Osteoblast (primary cell): ENCODE measurements around the gene ADARB1. TPM values are rescaled to one million over a fixed set of nuclear protein-coding genes. Genes with fewer than 3 reads are reported as not detected.

ENCODE experiments used
- DNase-seq: peaks from one replicate; pipeline ENCODE4 v3.0.0; 2011; ENCODE audit warnings: low spot score, mixed read lengths; ENCODE audit not compliant: insufficient read length; ENCODE audit errors: missing footprints
- H2AFZ ChIP-seq: 2 replicates; pipeline ENCODE4 v1.6.0; 2011; ENCODE audit warnings: mild to moderate bottlenecking, low read length
- H3K27ac ChIP-seq: 2 replicates; pipeline ENCODE4 v1.5.1; 2011; ENCODE audit warnings: mild to moderate bottlenecking, low read depth, low read length, moderate library complexity
- H3K27me3 ChIP-seq: 2 replicates; pipeline ENCODE4 v1.6.0; 2012; ENCODE audit warnings: mild to moderate bottlenecking, control low read depth, inconsistent platforms, low read length, moderate library complexity; ENCODE audit not compliant: insufficient read depth
- H3K36me3 ChIP-seq: 2 replicates; pipeline ENCODE4 v1.5.1; 2011; ENCODE audit warnings: mild to moderate bottlenecking, low read length, control low read depth, moderate library complexity; ENCODE audit not compliant: insufficient read depth
- H3K4me1 ChIP-seq: 2 replicates; pipeline ENCODE4 v1.5.1; 2011; ENCODE audit warnings: mild to moderate bottlenecking, low read length, control low read depth, moderate library complexity; ENCODE audit not compliant: insufficient read depth
- H3K4me2 ChIP-seq: 2 replicates; pipeline ENCODE4 v1.6.0; 2011; ENCODE audit warnings: mild to moderate bottlenecking, low read length; ENCODE audit not compliant: insufficient read depth
- H3K4me3 ChIP-seq: fragments of 200-600 bp; sonication (generic); 3 replicates; pipeline ENCODE4 v1.5.1; 2012; ENCODE audit warnings: mild to moderate bottlenecking, low read length, inconsistent platforms; ENCODE audit not compliant: insufficient read depth
- H3K79me2 ChIP-seq: 2 replicates; pipeline ENCODE4 v1.6.0; 2012; ENCODE audit warnings: mild to moderate bottlenecking, low read length, control low read depth, inconsistent platforms; ENCODE audit not compliant: insufficient read depth
- H3K9me3 ChIP-seq: 2 replicates; pipeline ENCODE4 v1.5.1; 2011; ENCODE audit warnings: low read depth, low read length, control low read depth
- H4K20me1 ChIP-seq: 2 replicates; pipeline ENCODE4 v1.6.0; 2012; ENCODE audit warnings: mild to moderate bottlenecking, low read length, control low read depth; ENCODE audit not compliant: insufficient read depth
- total RNA-seq: library from RNA; depleted of rRNA; stranded (reverse); fragments of >200 nt; gene quantifications from 2 replicates; pipeline ENCODE4 v1.2.3, GENCODE V29; 2012
- TF ChIP-seq, protein P1 (sequence below): IDR thresholded peaks from 2 replicates; pipeline ENCODE4 v1.5.1; 2011; ENCODE audit warnings: mild to moderate bottlenecking, low read depth, low read length, moderate library complexity; ENCODE audit errors: extremely low read depth

ADARB1 gene
- total RNA-seq, 1 donor, result 19.5 TPM

DNA sequence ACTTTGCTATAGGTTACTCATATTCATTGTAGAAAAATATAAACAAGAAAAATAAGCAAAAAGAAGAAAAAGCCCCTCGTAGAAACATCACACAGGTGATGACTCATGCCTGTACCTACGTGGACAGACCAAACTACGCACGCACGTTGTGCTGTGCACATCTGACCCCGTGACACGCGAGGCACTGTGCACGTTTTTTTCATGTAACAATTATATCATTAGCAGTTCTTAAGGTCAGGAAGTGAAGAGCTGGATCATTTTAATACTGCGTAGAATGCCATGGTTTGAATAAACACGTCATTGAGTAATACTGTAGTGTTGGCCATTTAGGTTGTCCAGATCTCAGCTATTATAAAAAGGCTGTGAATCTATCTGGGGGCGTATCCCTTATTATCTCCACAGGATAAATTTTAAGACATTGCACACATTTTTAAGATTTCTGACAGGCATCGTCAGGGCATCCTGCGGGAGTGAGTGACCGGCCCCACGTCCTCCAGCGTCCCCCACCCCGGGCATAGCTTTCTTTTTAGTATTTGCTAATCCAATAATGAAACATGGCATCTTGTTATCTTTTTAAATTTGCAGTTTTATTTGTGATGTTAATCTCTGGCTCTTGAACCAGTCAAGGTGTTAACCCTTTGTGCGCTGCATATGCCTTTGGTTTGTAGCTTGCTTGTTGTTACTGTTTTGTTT is 23.4 kb upstream of the ADARB1 start:
- peak; percentile 82 for DNase-seq
- H3K9me3 ChIP-seq, result peaks cover 4% of the 10 kb centered on the region
- TF ChIP-seq, protein P1, sequence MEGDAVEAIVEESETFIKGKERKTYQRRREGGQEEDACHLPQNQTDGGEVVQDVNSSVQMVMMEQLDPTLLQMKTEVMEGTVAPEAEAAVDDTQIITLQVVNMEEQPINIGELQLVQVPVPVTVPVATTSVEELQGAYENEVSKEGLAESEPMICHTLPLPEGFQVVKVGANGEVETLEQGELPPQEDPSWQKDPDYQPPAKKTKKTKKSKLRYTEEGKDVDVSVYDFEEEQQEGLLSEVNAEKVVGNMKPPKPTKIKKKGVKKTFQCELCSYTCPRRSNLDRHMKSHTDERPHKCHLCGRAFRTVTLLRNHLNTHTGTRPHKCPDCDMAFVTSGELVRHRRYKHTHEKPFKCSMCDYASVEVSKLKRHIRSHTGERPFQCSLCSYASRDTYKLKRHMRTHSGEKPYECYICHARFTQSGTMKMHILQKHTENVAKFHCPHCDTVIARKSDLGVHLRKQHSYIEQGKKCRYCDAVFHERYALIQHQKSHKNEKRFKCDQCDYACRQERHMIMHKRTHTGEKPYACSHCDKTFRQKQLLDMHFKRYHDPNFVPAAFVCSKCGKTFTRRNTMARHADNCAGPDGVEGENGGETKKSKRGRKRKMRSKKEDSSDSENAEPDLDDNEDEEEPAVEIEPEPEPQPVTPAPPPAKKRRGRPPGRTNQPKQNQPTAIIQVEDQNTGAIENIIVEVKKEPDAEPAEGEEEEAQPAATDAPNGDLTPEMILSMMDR, result no peak
- H3K4me2 ChIP-seq, result peak overlapping the region; percentile 46
- no peaks in the 10 kb centered on the region for H3K36me3 ChIP-seq
- H3K79me2 ChIP-seq, result no peaks in the 10 kb centered on the region
- H3K27me3 ChIP-seq, result peaks cover 9% of the 10 kb centered on the region
- H2AFZ ChIP-seq, result no peak overlapping the region
- peak overlapping the region; percentile 5 for H3K4me3 ChIP-seq
- no peaks in the 10 kb centered on the region for H4K20me1 ChIP-seq
- H3K4me1 ChIP-seq, result peaks cover 23% of the 10 kb centered on the region
- peak overlapping the region; percentile 87 for H3K27ac ChIP-seq

DNA sequence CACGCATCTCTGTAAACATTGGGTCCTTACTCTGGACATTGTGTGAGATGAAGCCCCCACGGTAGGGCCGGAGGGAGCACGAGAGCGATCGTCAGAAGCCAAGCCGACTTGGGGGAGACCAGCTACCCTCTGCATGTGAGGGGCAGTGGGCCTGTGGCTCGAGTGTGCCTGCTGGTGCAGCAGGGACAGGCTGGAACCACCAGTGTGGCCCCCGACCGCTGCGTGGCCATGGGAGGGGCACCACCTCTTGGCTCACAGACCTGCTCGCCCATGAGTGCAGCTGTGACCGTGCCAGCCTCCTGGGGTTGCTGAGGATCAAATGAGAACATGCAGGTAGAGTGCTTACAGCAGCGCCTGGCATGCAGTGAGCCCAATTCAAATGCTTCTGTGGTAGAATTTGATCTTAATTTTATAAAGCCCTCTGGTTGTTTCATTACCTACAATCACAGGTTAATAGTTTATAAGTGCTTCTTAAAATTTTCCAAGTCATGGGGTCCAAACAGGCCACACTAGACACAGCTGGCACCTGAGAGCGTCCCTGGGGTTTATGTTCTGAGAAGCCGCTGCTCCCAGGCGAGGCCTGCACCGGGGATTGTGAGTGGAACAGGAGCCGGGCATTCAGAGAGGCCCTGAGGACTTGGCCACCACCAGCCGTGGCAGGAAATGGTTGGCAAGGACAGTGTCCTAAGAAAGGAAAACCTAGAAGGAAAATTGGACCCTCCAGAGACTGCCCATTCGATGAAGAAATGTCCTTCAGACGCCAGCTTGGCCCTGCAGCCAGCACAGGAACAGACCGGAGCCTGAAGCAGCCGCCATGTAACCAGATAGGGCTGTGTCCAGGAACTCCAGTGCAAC is 22.6 kb upstream of the ADARB1 start:
- Histone ChIP-seq H2AFZ (no peak overlapping the region), H3K27ac (peak overlapping the region; percentile 87), H3K9me3 (peaks cover 4% of the 10 kb centered on the region), H3K27me3 (peaks cover 9% of the 10 kb centered on the region), H3K4me1 (peaks cover 31% of the 10 kb centered on the region), H4K20me1 (no peaks in the 10 kb centered on the region), H3K4me3 (no peak overlapping the region), H3K36me3 (no peaks in the 10 kb centered on the region), H3K4me2 (peak overlapping the region; percentile 46), H3K79me2 (no peaks in the 10 kb centered on the region)
- TF ChIP-seq, protein P1, result no peak
- DNase-seq, result peak; percentile 58

DNA sequence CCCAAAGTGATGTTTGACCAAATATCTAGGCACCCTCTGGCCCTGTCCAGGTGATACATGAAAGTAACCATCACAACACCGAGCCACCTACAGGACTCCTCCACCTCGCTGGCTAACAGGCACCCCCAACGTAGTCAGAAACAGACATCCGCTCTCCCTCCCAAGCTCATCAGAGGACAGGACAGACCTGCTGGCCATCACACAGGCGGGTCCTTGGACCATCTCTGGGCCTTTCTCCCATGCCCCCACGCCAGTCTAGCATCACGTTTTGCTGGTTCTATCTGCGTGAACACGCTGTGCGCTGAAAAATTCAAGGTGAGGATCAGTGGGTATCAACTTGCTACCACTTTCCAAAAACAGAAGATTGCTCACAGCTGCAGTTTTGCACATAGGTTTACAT is 21.4 kb upstream of the ADARB1 start:
- TF ChIP-seq, protein P1, result no peak
- no peaks in the 10 kb centered on the region for H3K36me3 ChIP-seq
- H3K4me2 ChIP-seq, result no peak overlapping the region
- no peak overlapping the region for H2AFZ ChIP-seq
- H3K27ac ChIP-seq, result no peak overlapping the region
- peaks cover 35% of the 10 kb centered on the region for H3K4me1 ChIP-seq
- no peaks in the 10 kb centered on the region for H3K9me3 ChIP-seq
- no peak overlapping the region for H3K4me3 ChIP-seq
- no peaks in the 10 kb centered on the region for H3K79me2 ChIP-seq
- peak; percentile 39 for DNase-seq
- H4K20me1 ChIP-seq, result no peaks in the 10 kb centered on the region
- peaks cover 9% of the 10 kb centered on the region for H3K27me3 ChIP-seq
